ENCODE results near the gene RHO. TPM values are rescaled to one million over a fixed set of nuclear protein-coding genes. Genes with fewer than 3 reads are reported as not detected.

Gene RHO
- total and polyA plus RNA-seq, 10 of the 15 experiments (the other 5 are each of a cell fraction or from before 2014, with no cell fraction given), result not detected

DNA sequence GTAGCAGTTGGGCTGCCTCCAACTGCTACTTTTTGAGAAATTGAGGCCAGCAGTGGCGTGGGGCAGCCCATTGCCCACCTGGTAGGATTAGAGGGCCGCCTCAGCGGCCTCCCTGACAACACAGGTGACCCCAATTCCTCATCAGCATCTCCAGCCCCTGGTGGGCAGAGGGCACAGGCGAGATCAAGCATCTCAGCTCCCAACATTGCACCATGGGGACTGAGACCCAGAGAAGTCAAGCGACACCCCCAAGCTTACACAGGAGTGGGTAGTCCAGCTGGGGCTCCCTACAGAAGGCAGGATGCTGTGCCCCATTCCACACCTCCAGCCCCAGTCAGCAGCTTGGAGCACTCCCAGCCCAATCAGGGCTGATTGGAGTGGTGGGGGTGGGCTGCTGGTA lies 14.3 kb downstream of the RHO start:
- Histone ChIP-seq H3K4me3 (no peak overlapping the region), H4K20me1 (ENCODE audit: control insufficient read depth, insufficient read depth) (no peaks in the 10 kb centered on the region), H2AFZ (ENCODE audit: control insufficient read depth, low read depth, low read length) (no peak overlapping the region), H3K9me3 (replicated peaks; ENCODE audit: control insufficient read depth, insufficient read depth, low read length) (no peaks in the 10 kb centered on the region), H3K36me3 (ENCODE audit: control insufficient read depth in 2 of 2, insufficient read depth in 2 of 2, low read length in 1 of 2) (no peaks in the 10 kb centered on the region), H3K4me2 (ENCODE audit: control insufficient read depth, insufficient read depth) (no peak overlapping the region), H3K79me2 (ENCODE audit: control insufficient read depth, insufficient read depth, low read length) (no peaks in the 10 kb centered on the region), H3K9ac (ENCODE audit: control insufficient read depth, insufficient read depth, low read length) (no peak overlapping the region), H3K27ac (ENCODE audit: control insufficient read depth, insufficient read depth) (no peak overlapping the region), H3K27me3 (replicated peaks in 1 of 2; ENCODE audit: control insufficient read depth in 2 of 2, insufficient read depth in 2 of 2, low read length in 1 of 2) (no peaks in the 10 kb centered on the region; a peak in 2 of 4 replicates), H3K4me1 (ENCODE audit: control insufficient read depth, insufficient read depth, low read length) (no peaks in the 10 kb centered on the region)
- in situ Hi-C loops (cut with MboI) (no loop called here), intact Hi-C loops (cut with micrococcal nuclease; ENCODE audit: unreplicated experiment) (no loop called here)
- ATAC-seq, result no peak
- no peak for TF ChIP-seq ETV6 (conservative IDR thresholded peaks at IDR 0.05 in 1 of 2, IDR thresholded peaks at IDR 0.05 in 1 of 2; ENCODE audit: borderline replicate concordance in 1 of 2, low read depth in 1 of 2)
- TF ChIP-seq JUNB (IDR thresholded peaks at IDR 0.05), result no peak
- no peak for TF ChIP-seq ZNF24 (IDR thresholded peaks at IDR 0.05)
- TF ChIP-seq ZNF274 (IDR thresholded peaks at IDR 0.05; ENCODE audit: insufficient read depth, insufficient read length), result no peak
- TF ChIP-seq, protein P1, sequence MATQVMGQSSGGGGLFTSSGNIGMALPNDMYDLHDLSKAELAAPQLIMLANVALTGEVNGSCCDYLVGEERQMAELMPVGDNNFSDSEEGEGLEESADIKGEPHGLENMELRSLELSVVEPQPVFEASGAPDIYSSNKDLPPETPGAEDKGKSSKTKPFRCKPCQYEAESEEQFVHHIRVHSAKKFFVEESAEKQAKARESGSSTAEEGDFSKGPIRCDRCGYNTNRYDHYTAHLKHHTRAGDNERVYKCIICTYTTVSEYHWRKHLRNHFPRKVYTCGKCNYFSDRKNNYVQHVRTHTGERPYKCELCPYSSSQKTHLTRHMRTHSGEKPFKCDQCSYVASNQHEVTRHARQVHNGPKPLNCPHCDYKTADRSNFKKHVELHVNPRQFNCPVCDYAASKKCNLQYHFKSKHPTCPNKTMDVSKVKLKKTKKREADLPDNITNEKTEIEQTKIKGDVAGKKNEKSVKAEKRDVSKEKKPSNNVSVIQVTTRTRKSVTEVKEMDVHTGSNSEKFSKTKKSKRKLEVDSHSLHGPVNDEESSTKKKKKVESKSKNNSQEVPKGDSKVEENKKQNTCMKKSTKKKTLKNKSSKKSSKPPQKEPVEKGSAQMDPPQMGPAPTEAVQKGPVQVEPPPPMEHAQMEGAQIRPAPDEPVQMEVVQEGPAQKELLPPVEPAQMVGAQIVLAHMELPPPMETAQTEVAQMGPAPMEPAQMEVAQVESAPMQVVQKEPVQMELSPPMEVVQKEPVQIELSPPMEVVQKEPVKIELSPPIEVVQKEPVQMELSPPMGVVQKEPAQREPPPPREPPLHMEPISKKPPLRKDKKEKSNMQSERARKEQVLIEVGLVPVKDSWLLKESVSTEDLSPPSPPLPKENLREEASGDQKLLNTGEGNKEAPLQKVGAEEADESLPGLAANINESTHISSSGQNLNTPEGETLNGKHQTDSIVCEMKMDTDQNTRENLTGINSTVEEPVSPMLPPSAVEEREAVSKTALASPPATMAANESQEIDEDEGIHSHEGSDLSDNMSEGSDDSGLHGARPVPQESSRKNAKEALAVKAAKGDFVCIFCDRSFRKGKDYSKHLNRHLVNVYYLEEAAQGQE (IDR thresholded peaks at IDR 0.05; ENCODE audit: low read depth, low read length), result no peak
- TF ChIP-seq RCOR1 (conservative IDR thresholded peaks at IDR 0.05; ENCODE audit: low read depth, low read length), result no peak
- no peak for TF ChIP-seq EGR1 (IDR thresholded peaks at IDR 0.05; ENCODE audit: borderline replicate concordance in 1 of 2, low read depth in 2 of 2, low read length in 2 of 2)
- no peak for TF ChIP-seq SMAD5 (IDR thresholded peaks at IDR 0.05; ENCODE audit: low read depth)
- TF ChIP-seq KAT2A (conservative IDR thresholded peaks at IDR 0.05; ENCODE audit: control insufficient read depth, low read depth, low read length), result no peak
- no peak for TF ChIP-seq ZNF622 (IDR thresholded peaks at IDR 0.05)
- no peak for TF ChIP-seq HCFC1 (IDR thresholded peaks at IDR 0.05; ENCODE audit: low read length)
- no peak for TF ChIP-seq HDAC2 (IDR thresholded peaks at IDR 0.05)
- no peak for TF ChIP-seq HDGF (IDR thresholded peaks at IDR 0.05)
- no peak for TF ChIP-seq CREB1 (IDR thresholded peaks at IDR 0.05; ENCODE audit: low read depth)
- TF ChIP-seq MYB (IDR thresholded peaks at IDR 0.05; ENCODE audit: borderline replicate concordance, low read depth, low read length), result no peak
- TF ChIP-seq ZNF217 (IDR thresholded peaks at IDR 0.05), result no peak
- TF ChIP-seq, protein P2, sequence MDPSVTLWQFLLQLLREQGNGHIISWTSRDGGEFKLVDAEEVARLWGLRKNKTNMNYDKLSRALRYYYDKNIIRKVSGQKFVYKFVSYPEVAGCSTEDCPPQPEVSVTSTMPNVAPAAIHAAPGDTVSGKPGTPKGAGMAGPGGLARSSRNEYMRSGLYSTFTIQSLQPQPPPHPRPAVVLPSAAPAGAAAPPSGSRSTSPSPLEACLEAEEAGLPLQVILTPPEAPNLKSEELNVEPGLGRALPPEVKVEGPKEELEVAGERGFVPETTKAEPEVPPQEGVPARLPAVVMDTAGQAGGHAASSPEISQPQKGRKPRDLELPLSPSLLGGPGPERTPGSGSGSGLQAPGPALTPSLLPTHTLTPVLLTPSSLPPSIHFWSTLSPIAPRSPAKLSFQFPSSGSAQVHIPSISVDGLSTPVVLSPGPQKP (IDR thresholded peaks at IDR 0.05; ENCODE audit: low read depth, low read length), result no peak
- no peak for TF ChIP-seq TBL1XR1 (IDR thresholded peaks at IDR 0.05; ENCODE audit: low read depth, low read length)
- no peak for TF ChIP-seq TCF12 (IDR thresholded peaks at IDR 0.05; ENCODE audit: low read depth, low read length)
- TF ChIP-seq, protein P3, sequence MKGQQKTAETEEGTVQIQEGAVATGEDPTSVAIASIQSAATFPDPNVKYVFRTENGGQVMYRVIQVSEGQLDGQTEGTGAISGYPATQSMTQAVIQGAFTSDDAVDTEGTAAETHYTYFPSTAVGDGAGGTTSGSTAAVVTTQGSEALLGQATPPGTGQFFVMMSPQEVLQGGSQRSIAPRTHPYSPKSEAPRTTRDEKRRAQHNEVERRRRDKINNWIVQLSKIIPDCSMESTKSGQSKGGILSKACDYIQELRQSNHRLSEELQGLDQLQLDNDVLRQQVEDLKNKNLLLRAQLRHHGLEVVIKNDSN (IDR thresholded peaks at IDR 0.05; ENCODE audit: borderline replicate concordance, extremely low read length, insufficient read depth, low read depth, low read length), result no peak
- SMC1A ChIA-PET (ENCODE audit: uncharacterized antibody, unreplicated experiment), result no interaction called here
- CTCF ChIA-PET, result no interaction called here
- RAD21 ChIA-PET (ENCODE audit: unreplicated experiment), result no interaction called here
- FAIRE-seq, result no peak
- BruUV-seq (replicated peaks), result no TSS peak
- 25% methylated on average over 5 of the region's 5 CpGs for WGBS (ENCODE audit: insufficient coverage, insufficient replicate concordance, low lambda C conversion rate, missing lambda C conversion rate)
- POLR2A ChIA-PET, result no interaction called here
- no peak for DNase-seq (ENCODE audit: low read depth, low spot score)

Measured in GM12878 (cell line).